Liver (tissue), 9 donors: ENCODE results near the gene EXOSC2. TPM values are rescaled to one million over a fixed set of nuclear protein-coding genes. Genes with fewer than 3 reads are reported as not detected.

ENCODE experiments used
- DNase-seq: peaks from one replicate; pipeline ENCODE4 v3.0.0-alpha.2; 2017; ENCODE audit warnings: low spot score
- H3K27ac ChIP-seq, 2 donors: one replicate each; pipeline ENCODE4 v1.7.0; 2013; ENCODE audit warnings: inconsistent platforms in 2 of 2, low read length in 2 of 2, control low read depth in 1 of 2, low read depth in 1 of 2, mild to moderate bottlenecking in 1 of 2
- H3K27me3 ChIP-seq, 4 donors: one replicate each; pipeline versions ENCODE4 v1.6.1 to v1.7.0; 2013; ENCODE audit warnings: low read length in 3 of 4, inconsistent platforms in 1 of 4, mild to moderate bottlenecking in 1 of 4, moderate library complexity in 1 of 4; ENCODE audit not compliant: control insufficient read depth in 4 of 4, insufficient read depth in 4 of 4
- H3K36me3 ChIP-seq, 4 donors: one replicate each; pipeline versions ENCODE4 v1.6.1 to v1.7.0; 2013; ENCODE audit warnings: low read length in 3 of 4, mild to moderate bottlenecking in 3 of 4, low read depth in 1 of 4, moderate library complexity in 1 of 4; ENCODE audit not compliant: control insufficient read depth in 4 of 4, insufficient read depth in 3 of 4
- H3K4me1 ChIP-seq, 4 donors: one replicate each; pipeline versions ENCODE4 v1.6.1 to v1.7.0; 2013; ENCODE audit warnings: low read length in 3 of 4, mild to moderate bottlenecking in 3 of 4, moderate library complexity in 1 of 4; ENCODE audit not compliant: control insufficient read depth in 4 of 4, insufficient read depth in 4 of 4
- H3K4me3 ChIP-seq, 3 donors: one replicate each; pipeline versions ENCODE4 v1.6.1 to v1.7.0; 2013; ENCODE audit warnings: low read length in 3 of 3, control low read depth in 1 of 3, low read depth in 1 of 3, mild to moderate bottlenecking in 1 of 3
- H3K9ac ChIP-seq, 2 donors: one replicate each; pipeline ENCODE4 v1.7.0; 2013; ENCODE audit warnings: low read length in 2 of 2, mild to moderate bottlenecking in 2 of 2, moderate library complexity in 2 of 2, control low read depth in 1 of 2, low read depth in 1 of 2
- H3K9me3 ChIP-seq, 4 donors: one replicate each; pipeline versions ENCODE4 v1.6.1 to v1.7.0; 2013; ENCODE audit warnings: low read length in 3 of 4; ENCODE audit not compliant: control insufficient read depth in 4 of 4
- CTCF ChIP-seq: fragments of 150-350 bp; IDR thresholded peaks from 2 replicates; pipeline ENCODE4 v1.5.1; 2017; ENCODE audit warnings: improper control_type of control experiment, low read depth, low read length; ENCODE audit not compliant: missing input control
- FOXA1 ChIP-seq: IDR thresholded peaks from 2 replicates; pipeline ENCODE4 v1.6.1; 2016; ENCODE audit warnings: antibody characterized with exemption
- FOXA2 ChIP-seq: IDR thresholded peaks from 2 replicates; pipeline ENCODE4 v1.6.1; 2016; ENCODE audit warnings: antibody characterized with exemption
- GABPA ChIP-seq, 2 donors: IDR thresholded peaks in 1 of 2; conservative IDR thresholded peaks in 1 of 2; 2 replicates each; pipeline ENCODE4 v1.6.1; 2016; ENCODE audit warnings: antibody characterized with exemption in 2 of 2, mild to moderate bottlenecking in 1 of 2, moderate library complexity in 1 of 2
- HNF4A ChIP-seq, 2 donors: conservative IDR thresholded peaks; 2 replicates each; pipeline ENCODE4 v1.6.1; 2016; ENCODE audit warnings: antibody characterized with exemption in 2 of 2, mild to moderate bottlenecking in 2 of 2
- HNF4G ChIP-seq: IDR thresholded peaks from 2 replicates; pipeline ENCODE4 v1.6.1; 2016; ENCODE audit warnings: antibody characterized with exemption
- JUND ChIP-seq, 2 donors: IDR thresholded peaks; 2 replicates each; pipeline ENCODE4 v1.6.1; 2016; ENCODE audit warnings: antibody characterized with exemption in 2 of 2
- NR2F2 ChIP-seq: IDR thresholded peaks from 2 replicates; pipeline ENCODE4 v1.6.1; 2016; ENCODE audit warnings: antibody characterized with exemption
- RAD21 ChIP-seq, 2 donors: IDR thresholded peaks; 2 replicates each; pipeline ENCODE4 v1.6.1; 2016; ENCODE audit warnings: antibody characterized with exemption in 2 of 2, mild to moderate bottlenecking in 2 of 2
- SP1 ChIP-seq: IDR thresholded peaks from 2 replicates; pipeline ENCODE4 v1.6.1; 2018; ENCODE audit warnings: antibody characterized with exemption, mild to moderate bottlenecking
- TAF1 ChIP-seq: conservative IDR thresholded peaks from 2 replicates; pipeline ENCODE4 v1.6.1; 2016; ENCODE audit warnings: antibody characterized with exemption, mild to moderate bottlenecking
- YY1 ChIP-seq: IDR thresholded peaks from 2 replicates; pipeline ENCODE4 v1.6.1; 2016; ENCODE audit warnings: antibody characterized with exemption, mild to moderate bottlenecking
- ZBTB33 ChIP-seq: IDR thresholded peaks from 2 replicates; pipeline ENCODE4 v1.6.1; 2016; ENCODE audit warnings: antibody characterized with exemption
- WGBS: extraction: QIAGEN DNeasy Blood & Tissue Kit; methylation state at CpG from one replicate; pipeline ENCODE4 v1.1.7; 2013; 5-methylcytosine and 5-hydroxymethylcytosine counted together
- polyA plus RNA-seq, 2 donors: library from polyadenylated mRNA; stranded (reverse) in 1 of 2; unstranded in 1 of 2; fragments of 200-250 nt in 1 of 2; fragments of >200 nt in 1 of 2; fragmentation: Nextera tagmentation in 1 of 2; extraction: Ambion mirVana in 1 of 2; gene quantifications; one replicate each; pipeline versions ENCODE4 v1.2.1 to v1.2.3, GENCODE V29; 2013 to 2015
- total RNA-seq, 2 donors: library from RNA; depleted of rRNA; stranded (reverse); fragments of >200 nt; gene quantifications; one replicate each; pipeline ENCODE4 v1.2.3, GENCODE V29; 2014
- TF ChIP-seq, protein P1 (sequence below): IDR thresholded peaks from 2 replicates; pipeline ENCODE4 v1.6.1; 2016; ENCODE audit warnings: antibody characterized with exemption
- donor health status: healthy.
- donor health status: healthy.
- donor health status: healthy.
- donor health status: healthy.
- donor health status: healthy.

Gene EXOSC2
- total and polyA plus RNA-seq, 4 donors: 7.6 to 21.2 (median 13.1) TPM

GRCh38 chr9:130665029-130665430, 28.6 kb upstream of the EXOSC2 start:
- no peak overlapping the region for H3K4me3 ChIP-seq
- peaks cover 12 to 51% (median 21%) of the 10 kb centered on the region in 4 donors for H3K4me1 ChIP-seq

GRCh38 chr9:130665431-130666392, 27.9 kb upstream of the EXOSC2 start:
- Histone ChIP-seq H3K27ac (no peak overlapping the region), H3K4me3 (no peak overlapping the region)

More at GRCh38 chr9:130665029-130665430, 28.6 kb upstream of the EXOSC2 start:
- peaks cover 7 to 22% (median 10%) of the 10 kb centered on the region in 4 donors for H3K27me3 ChIP-seq
- H3K27ac ChIP-seq: no peak overlapping the region
- no peak overlapping the region for H3K9ac ChIP-seq
- no peaks in the 10 kb centered on the region for H3K36me3 ChIP-seq
- TF ChIP-seq GABPA (IDR thresholded peaks at IDR 0.05 in 1 of 2, conservative IDR thresholded peaks at IDR 0.05 in 1 of 2): no peak
- TF ChIP-seq, protein P1, sequence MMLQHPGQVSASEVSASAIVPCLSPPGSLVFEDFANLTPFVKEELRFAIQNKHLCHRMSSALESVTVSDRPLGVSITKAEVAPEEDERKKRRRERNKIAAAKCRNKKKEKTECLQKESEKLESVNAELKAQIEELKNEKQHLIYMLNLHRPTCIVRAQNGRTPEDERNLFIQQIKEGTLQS: no peak
- no peak for TF ChIP-seq HNF4G
- TF ChIP-seq JUND (IDR thresholded peaks at IDR 0.05): no peak
- no peak for TF ChIP-seq FOXA1
- TF ChIP-seq NR2F2: no peak
- no peak for TF ChIP-seq SP1
- TF ChIP-seq TAF1: no peak
- TF ChIP-seq RAD21 (IDR thresholded peaks at IDR 0.05): no peak
- no peaks in the 10 kb centered on the region for H3K9me3 ChIP-seq
- WGBS: 5% methylated on average over 26 of the region's 26 CpGs
- DNase-seq: no peak

More at GRCh38 chr9:130665431-130666392, 27.9 kb upstream of the EXOSC2 start:
- Histone ChIP-seq H3K9me3 (no peaks in the 10 kb centered on the region), H3K27me3 (peaks cover 7 to 22% (median 10%) of the 10 kb centered on the region in 4 donors), H3K36me3 (no peaks in the 10 kb centered on the region), H3K9ac (no peak overlapping the region), H3K4me1 (peaks cover 8 to 44% (median 17%) of the 10 kb centered on the region in 4 donors)
- 8% methylated on average over 61 of the region's 61 CpGs for WGBS
- DNase-seq: no peak
- TF ChIP-seq TAF1 (no peak), FOXA2 (no peak), HNF4A (conservative IDR thresholded peaks at IDR 0.05) (no peak), JUND (IDR thresholded peaks at IDR 0.05) (no peak), CTCF (no peak), ZBTB33 (no peak), RAD21 (IDR thresholded peaks at IDR 0.05) (no peak), YY1 (no peak), NR2F2 (no peak), HNF4G (no peak)
- TF ChIP-seq, protein P1: no peak
